ENCODE measurements around the gene ZP1. TPM values are rescaled to one million over a fixed set of nuclear protein-coding genes. Genes with fewer than 3 reads are reported as not detected.

Gene ZP1
- total RNA-seq, 3 donors from 2014 or later (not counting 1 experiment from before 2014, with no cell fraction given), result 0.35 TPM; not detected in 2

DNA sequence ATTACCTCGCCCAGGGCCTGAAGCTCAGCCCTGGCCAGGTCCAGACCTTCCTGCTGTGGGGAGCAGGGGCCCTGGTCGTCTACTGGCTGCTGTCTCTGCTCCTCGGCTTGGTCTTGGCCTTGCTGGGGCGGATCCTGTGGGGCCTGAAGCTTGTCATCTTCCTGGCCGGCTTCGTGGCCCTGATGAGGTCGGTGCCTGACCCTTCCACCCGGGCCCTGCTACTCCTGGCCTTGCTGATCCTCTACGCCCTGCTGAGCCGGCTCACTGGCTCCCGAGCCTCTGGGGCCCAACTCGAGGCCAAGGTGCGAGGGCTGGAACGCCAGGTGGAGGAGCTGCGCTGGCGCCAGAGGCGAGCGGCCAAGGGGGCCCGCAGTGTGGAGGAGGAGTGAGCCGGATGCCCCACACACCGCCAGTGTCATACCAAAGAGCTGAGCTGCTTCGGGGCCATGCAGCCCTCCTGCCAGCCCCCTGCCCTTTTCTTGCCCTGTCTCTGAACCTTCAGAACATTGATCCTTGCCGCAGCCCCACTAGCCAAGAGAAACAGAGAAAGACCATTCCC lies 54.5 kb downstream of the ZP1 start:
- Histone ChIP-seq H3K9me3 (ENCODE audit: control insufficient read depth, insufficient read depth, low read length) (no peaks in the 10 kb centered on the region), H3K27me3 (ENCODE audit: control insufficient read depth, insufficient read depth, low read length) (peaks cover 19% of the 10 kb centered on the region), H3K36me3 (ENCODE audit: control insufficient read depth, insufficient read depth, low read length) (peaks cover 36% of the 10 kb centered on the region), H3K27ac (ENCODE audit: low read length) (no peak overlapping the region), H3K4me1 (ENCODE audit: control insufficient read depth, insufficient read depth, low read length) (peaks cover 26% of the 10 kb centered on the region), H3K4me3 (ENCODE audit: low read length) (no peak overlapping the region)
- Mint-ChIP-seq H3K4me1 (peaks cover 13 to 24% of the 10 kb centered on the region in 2 donors), H3K4me3 (no peak overlapping the region), H3K27me3 (ENCODE audit: low read depth in 2 of 2) (peaks cover 7 to 17% of the 10 kb centered on the region in 2 donors), H3K27ac (no peak overlapping the region), H3K36me3 (peaks cover 8% of the 10 kb centered on the region), H3K9me3 (no peaks in the 10 kb centered on the region)
- intact Hi-C loops (cut with micrococcal nuclease), result no loop called here
- TF ChIP-seq CTCF (IDR thresholded peaks at IDR 0.05), result no peak
- 96% methylated on average over 23 of the region's 23 CpGs for WGBS (ENCODE audit: insufficient coverage)
- ATAC-seq (no peak), DNase-seq (no peak)

DNA sequence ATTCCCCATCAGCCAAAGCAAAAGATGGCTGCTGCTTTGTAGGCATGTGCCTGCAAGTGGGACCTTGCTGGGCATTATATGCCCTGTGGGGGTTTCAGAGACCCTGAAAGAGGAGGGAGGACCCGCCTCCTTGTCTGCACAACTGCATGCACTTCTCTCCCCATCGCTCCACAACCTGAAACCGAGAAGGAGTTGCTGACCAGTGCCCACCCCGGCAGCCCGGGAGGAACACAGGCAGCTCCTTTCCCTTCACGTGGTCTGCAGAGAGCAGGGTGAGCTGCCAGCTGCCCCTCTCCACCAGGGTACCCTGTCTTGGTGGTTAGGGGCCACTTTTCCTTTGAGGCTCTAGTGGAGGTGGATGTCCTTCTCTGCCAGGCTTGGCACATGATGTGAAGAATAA lies 55.6 kb downstream of the ZP1 start:
- H3K4me1 Mint-ChIP-seq, result peaks cover 8 to 19% of the 10 kb centered on the region in 2 donors
- intact Hi-C loops (cut with micrococcal nuclease), result no loop called here
- ATAC-seq (no peak), DNase-seq (no peak)
- peaks cover 24% of the 10 kb centered on the region for H3K4me1 ChIP-seq (ENCODE audit: control insufficient read depth, insufficient read depth, low read length)
- H3K27me3 ChIP-seq (ENCODE audit: control insufficient read depth, insufficient read depth, low read length), result peaks cover 19% of the 10 kb centered on the region
- peaks cover 7 to 23% of the 10 kb centered on the region in 2 donors for H3K27me3 Mint-ChIP-seq (ENCODE audit: low read depth in 2 of 2)
- H3K9me3 ChIP-seq (ENCODE audit: control insufficient read depth, insufficient read depth, low read length), result no peaks in the 10 kb centered on the region
- WGBS (ENCODE audit: insufficient coverage), result 93% methylated on average over 6 of the region's 6 CpGs
- no peak overlapping the region for H3K4me3 ChIP-seq (ENCODE audit: low read length)
- H3K4me3 Mint-ChIP-seq, result peak overlapping the region; percentile 76
- no peak overlapping the region for H3K27ac Mint-ChIP-seq
- peaks cover 8% of the 10 kb centered on the region for H3K36me3 Mint-ChIP-seq
- H3K9me3 Mint-ChIP-seq, result no peaks in the 10 kb centered on the region
- no peak overlapping the region for H3K27ac ChIP-seq (ENCODE audit: low read length)
- peaks cover 36% of the 10 kb centered on the region for H3K36me3 ChIP-seq (ENCODE audit: control insufficient read depth, insufficient read depth, low read length)
- no peak for TF ChIP-seq CTCF (IDR thresholded peaks at IDR 0.05)

DNA sequence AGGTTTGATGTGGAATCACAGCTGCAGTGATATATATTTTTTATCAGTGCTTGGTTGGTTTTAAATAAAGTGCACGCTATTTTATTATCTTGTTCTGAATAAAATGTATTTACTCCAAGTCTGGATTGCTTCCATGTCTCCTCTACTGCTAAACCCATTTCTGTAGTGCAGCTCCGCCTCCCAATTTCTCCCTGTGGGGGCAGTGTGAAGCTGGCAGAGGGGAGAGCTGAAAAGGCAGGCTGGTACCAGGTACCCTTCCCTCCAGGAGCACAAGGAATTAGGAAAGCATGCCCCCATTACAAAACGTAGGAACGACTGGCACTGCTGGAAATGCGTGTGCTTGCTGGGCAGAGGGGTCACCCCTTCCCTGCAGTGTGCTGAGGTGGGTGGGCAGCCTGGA lies 56.0 kb downstream of the ZP1 start:
- DNase-seq, result no peak
- intact Hi-C loops (cut with micrococcal nuclease), result no loop called here
- Mint-ChIP-seq H3K27me3 (ENCODE audit: low read depth in 2 of 2) (peaks cover 7 to 23% of the 10 kb centered on the region in 2 donors), H3K4me1 (peaks cover 8 to 19% of the 10 kb centered on the region in 2 donors), H3K4me3 (peak overlapping the region; percentile 76), H3K9me3 (no peaks in the 10 kb centered on the region), H3K36me3 (peaks cover 8% of the 10 kb centered on the region), H3K27ac (no peak overlapping the region)
- WGBS (ENCODE audit: insufficient coverage), result 95% methylated on average over 4 of the region's 5 CpGs
- no peak for ATAC-seq
- H3K36me3 ChIP-seq (ENCODE audit: control insufficient read depth, insufficient read depth, low read length), result peaks cover 36% of the 10 kb centered on the region
- peaks cover 24% of the 10 kb centered on the region for H3K4me1 ChIP-seq (ENCODE audit: control insufficient read depth, insufficient read depth, low read length)
- no peak overlapping the region for H3K27ac ChIP-seq (ENCODE audit: low read length)
- no peak overlapping the region for H3K4me3 ChIP-seq (ENCODE audit: low read length)
- no peak for TF ChIP-seq CTCF (IDR thresholded peaks at IDR 0.05)
- no peaks in the 10 kb centered on the region for H3K9me3 ChIP-seq (ENCODE audit: control insufficient read depth, insufficient read depth, low read length)
- peaks cover 19% of the 10 kb centered on the region for H3K27me3 ChIP-seq (ENCODE audit: control insufficient read depth, insufficient read depth, low read length)

- H3K27ac ChIP-seq (ENCODE audit: low read length), result no peak overlapping the region
- Mint-ChIP-seq H3K4me1 (peaks cover 8 to 19% of the 10 kb centered on the region in 2 donors), H3K27me3 (ENCODE audit: low read depth in 2 of 2) (peaks cover 7 to 23% of the 10 kb centered on the region in 2 donors), H3K4me3 (peak overlapping the region; percentile 60), H3K27ac (no peak overlapping the region), H3K36me3 (peaks cover 8% of the 10 kb centered on the region), H3K9me3 (no peaks in the 10 kb centered on the region)
- TF ChIP-seq CTCF (IDR thresholded peaks at IDR 0.05), result no peak
- intact Hi-C loops (cut with micrococcal nuclease), result no loop called here
- peaks cover 19% of the 10 kb centered on the region for H3K27me3 ChIP-seq (ENCODE audit: control insufficient read depth, insufficient read depth, low read length)
- H3K4me1 ChIP-seq (ENCODE audit: control insufficient read depth, insufficient read depth, low read length), result peaks cover 24% of the 10 kb centered on the region
- no peak overlapping the region for H3K4me3 ChIP-seq (ENCODE audit: low read length)
- 70% methylated on average over 6 of the region's 6 CpGs for WGBS (ENCODE audit: insufficient coverage)
- peaks cover 36% of the 10 kb centered on the region for H3K36me3 ChIP-seq (ENCODE audit: control insufficient read depth, insufficient read depth, low read length)
- DNase-seq, result no peak
- ATAC-seq, result no peak
- no peaks in the 10 kb centered on the region for H3K9me3 ChIP-seq (ENCODE audit: control insufficient read depth, insufficient read depth, low read length)
Measured at GRCh38 chr11:60923800-60924109, 56.4 kb downstream of the ZP1 start.

All from natural killer cell (primary cell).